Ovary (tissue), 9 donors: ENCODE results near the gene PDZRN3. TPM values are rescaled to one million over a fixed set of nuclear protein-coding genes. Genes with fewer than 3 reads are reported as not detected.

Experiments used
- DNase-seq, 5 donors: peaks; one replicate each; pipeline ENCODE4 v3.0.0-alpha.2; 2019 to 2020
- H3K27ac ChIP-seq, 2 donors: fragments of 200-600 bp; one replicate each; pipeline versions ENCODE4 v1.5.1 to v1.8.0; 2019 to 2022
- H3K27me3 ChIP-seq: fragments of 200-600 bp; one replicate; pipeline ENCODE4 v1.8.0; 2022
- H3K36me3 ChIP-seq: fragments of 200-600 bp; sonication (generic); one replicate; pipeline ENCODE4 v1.5.1; 2019
- H3K4me1 ChIP-seq: one replicate; pipeline ENCODE4 v1.8.1; 2013; ENCODE audit warnings: mild to moderate bottlenecking, moderate library complexity; ENCODE audit not compliant: insufficient read depth
- H3K4me3 ChIP-seq: fragments of 200-600 bp; sonication (generic); one replicate; pipeline ENCODE4 v1.5.1; 2017
- H3K9me3 ChIP-seq, 2 donors: fragments of 200-600 bp in 1 of 2; sonication (generic) in 1 of 2; one replicate each; pipeline versions ENCODE4 v1.5.1 to v1.8.1; 2013 to 2019; ENCODE audit warnings: mild to moderate bottlenecking in 1 of 2, moderate library complexity in 1 of 2
- EP300 ChIP-seq: sonication (generic); formaldehyde crosslinking; IDR thresholded peaks from one replicate; pipeline ENCODE4 v1.6.1; 2017; ENCODE audit warnings: antibody characterized with exemption
- POLR2A ChIP-seq: fragments of 450-650 bp; IDR thresholded peaks from one replicate; pipeline ENCODE4 v1.6.1; 2017; ENCODE audit warnings: antibody characterized with exemption, mild to moderate bottlenecking, moderate library complexity
- WGBS, 3 donors: extraction: QIAGEN DNeasy Blood & Tissue Kit in 1 of 3; methylation state at CpG; one replicate each; pipeline versions ENCODE4 v1.1.5 to v1.1.7; 2013 to 2017; 5-methylcytosine and 5-hydroxymethylcytosine counted together
- intact Hi-C, 4 donors: fragments of 100-400 bp; cut with DNase I; formaldehyde crosslinking; loops; one replicate each; pipeline versions ENCODE4 v1.11.0 to v1.15.1; 2022 to 2023
- polyA plus RNA-seq, 2 donors: library from polyadenylated mRNA; stranded (reverse); fragments of 200-250 nt in 1 of 2; fragments of 350-450 nt in 1 of 2; fragmentation: Illumina TruSeq in 1 of 2; extraction: RNeasy Lipid Tissue Mini Kit (QIAGEN cat#74804) in 1 of 2; gene quantifications; one replicate each; pipeline ENCODE4 v1.2.3, GENCODE V29; 2013 to 2014
- total RNA-seq, 7 donors: library from RNA; depleted of rRNA in 2 of 7; stranded (reverse); fragments of >200 nt in 2 of 7; fragmentation: NEBNext Ultra II Directional in 3 of 7; extraction: Animal tissue kit (Norgen Biotek cat#: 25700) in 3 of 7; gene quantifications; one replicate each; pipeline versions ENCODE4 v1.1.0 to v1.2.4, GENCODE V29; 2016 to 2023
- TF ChIP-seq, protein P1 (sequence below), 3 donors: fragments of 450-650 bp in 2 of 3; fragments of 200-600 bp in 1 of 3; IDR thresholded peaks; one replicate each; pipeline versions ENCODE4 v1.5.1 to v1.8.0; 2016 to 2022; ENCODE audit warnings: antibody characterized with exemption in 3 of 3, mild to moderate bottlenecking in 1 of 3
- donor health status: DM: no; HTN: no; CAD: no; lungs with moderate emphysema.
- donor health status: DM: no; HTN: no; CAD: no.
- donor health status: Bipolar disorder and iron deficiency.
- donor health status: DM: yes; HTN: yes; CAD: no.
- donor health status: DM: no; HTN: no; CAD: no.
- donor health status: DM: yes; HTN: yes; CAD: no.

The PDZRN3 gene
- total and polyA plus RNA-seq, 9 donors = 68.1 to 161 (median 102) TPM

- no peaks in the 10 kb centered on the region for H3K9me3 ChIP-seq
- DNase-seq = no peak
- no peak overlapping the region for H3K4me3 ChIP-seq
- no peak overlapping the region for H3K27ac ChIP-seq
- WGBS, 3 donors = 45 to 52% (median 51%) methylated on average over 4 of the region's 4 CpGs
- H3K27me3 ChIP-seq = no peaks in the 10 kb centered on the region
- intact Hi-C loops = no loop called here
- TF ChIP-seq, protein P1, sequence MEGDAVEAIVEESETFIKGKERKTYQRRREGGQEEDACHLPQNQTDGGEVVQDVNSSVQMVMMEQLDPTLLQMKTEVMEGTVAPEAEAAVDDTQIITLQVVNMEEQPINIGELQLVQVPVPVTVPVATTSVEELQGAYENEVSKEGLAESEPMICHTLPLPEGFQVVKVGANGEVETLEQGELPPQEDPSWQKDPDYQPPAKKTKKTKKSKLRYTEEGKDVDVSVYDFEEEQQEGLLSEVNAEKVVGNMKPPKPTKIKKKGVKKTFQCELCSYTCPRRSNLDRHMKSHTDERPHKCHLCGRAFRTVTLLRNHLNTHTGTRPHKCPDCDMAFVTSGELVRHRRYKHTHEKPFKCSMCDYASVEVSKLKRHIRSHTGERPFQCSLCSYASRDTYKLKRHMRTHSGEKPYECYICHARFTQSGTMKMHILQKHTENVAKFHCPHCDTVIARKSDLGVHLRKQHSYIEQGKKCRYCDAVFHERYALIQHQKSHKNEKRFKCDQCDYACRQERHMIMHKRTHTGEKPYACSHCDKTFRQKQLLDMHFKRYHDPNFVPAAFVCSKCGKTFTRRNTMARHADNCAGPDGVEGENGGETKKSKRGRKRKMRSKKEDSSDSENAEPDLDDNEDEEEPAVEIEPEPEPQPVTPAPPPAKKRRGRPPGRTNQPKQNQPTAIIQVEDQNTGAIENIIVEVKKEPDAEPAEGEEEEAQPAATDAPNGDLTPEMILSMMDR (IDR thresholded peaks at IDR 0.05) = no peak
- TF ChIP-seq EP300 (no peak), POLR2A (no peak)
- H3K36me3 ChIP-seq = no peaks in the 10 kb centered on the region
- H3K4me1 ChIP-seq = peaks cover 8% of the 10 kb centered on the region
Measured at GRCh38 chr3:73576999-73577461, 47.7 kb downstream of the PDZRN3 start.

GRCh38 chr3:73575953-73576352 lies 48.8 kb downstream of the PDZRN3 start:
- Histone ChIP-seq H3K9me3 (no peaks in the 10 kb centered on the region), H3K4me3 (no peak overlapping the region), H3K4me1 (peaks cover 8% of the 10 kb centered on the region), H3K36me3 (no peaks in the 10 kb centered on the region), H3K27ac (no peak overlapping the region), H3K27me3 (no peaks in the 10 kb centered on the region)
- intact Hi-C loops = no loop called here
- WGBS, 3 donors = 93 to 96% (median 95%) methylated on average over 3 of the region's 3 CpGs
- TF ChIP-seq POLR2A = no peak
- TF ChIP-seq, protein P1 (IDR thresholded peaks at IDR 0.05) = no peak
- no peak for TF ChIP-seq EP300
- no peak for DNase-seq

DNA sequence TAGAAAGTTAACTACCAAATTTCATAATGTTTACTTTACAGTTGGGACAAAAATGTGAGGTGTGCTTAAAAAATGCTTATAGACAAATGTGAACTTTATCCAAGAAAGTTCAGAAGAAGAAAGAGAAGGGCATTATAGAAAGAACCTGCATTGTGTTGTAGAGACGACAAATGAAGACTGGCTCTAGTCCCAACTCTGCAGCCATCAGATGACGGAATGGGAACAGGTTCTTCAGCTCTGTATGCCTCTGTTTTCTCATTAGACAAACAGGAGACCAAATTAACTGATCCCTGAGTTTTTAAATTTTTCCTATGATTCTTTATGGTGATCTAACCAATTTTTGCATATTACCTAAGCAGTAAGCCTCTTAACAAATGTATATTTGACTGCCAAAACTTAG lies 49.2 kb downstream of the PDZRN3 start:
- Histone ChIP-seq H3K27ac (no peak overlapping the region), H3K36me3 (no peaks in the 10 kb centered on the region), H3K27me3 (no peaks in the 10 kb centered on the region), H3K9me3 (no peaks in the 10 kb centered on the region), H3K4me3 (no peak overlapping the region), H3K4me1 (peaks cover 8% of the 10 kb centered on the region)
- intact Hi-C loops = no loop called here
- no peak for TF ChIP-seq EP300
- TF ChIP-seq POLR2A = no peak
- TF ChIP-seq, protein P1 (IDR thresholded peaks at IDR 0.05) = no peak
- no peak for DNase-seq
- WGBS, 3 donors = 69 to 96% (median 95%) methylated on average over 2 of the region's 2 CpGs

- intact Hi-C loops = no loop called here
Measured at GRCh38 chr3:73573204-73573603, 51.5 kb downstream of the PDZRN3 start.

More at GRCh38 chr3:73573204-73573603, 51.5 kb downstream of the PDZRN3 start:
- Histone ChIP-seq H3K36me3 (no peaks in the 10 kb centered on the region), H3K27ac (no peak overlapping the region), H3K27me3 (no peaks in the 10 kb centered on the region), H3K4me3 (no peak overlapping the region), H3K4me1 (peaks cover 6% of the 10 kb centered on the region), H3K9me3 (no peaks in the 10 kb centered on the region)
- no peak for DNase-seq
- TF ChIP-seq EP300 (no peak), POLR2A (no peak)
- TF ChIP-seq, protein P1 (IDR thresholded peaks at IDR 0.05) = no peak
- whole genome bisulfite sequencing, 3 donors = 93 to 100% (median 96%) methylated on average over 2 of the region's 2 CpGs
